HG02763 (cell line): ENCODE results near the gene MED15.
A peak's percentile ranks its signal among the peaks of the same experiment; 100 is the strongest.
"Not testable (repeated sequence)": the region's sequence is repeated elsewhere in the genome, so short reads cannot be mapped to it uniquely, and the experiment has no call there.

Experiments used
- ATAC-seq: cut with Tn5 transposase; IDR thresholded peaks from one replicate; pipeline ENCODE4 v1.9.1; 2021; ENCODE audit warnings: mild to moderate bottlenecking, moderate library complexity; ENCODE audit not compliant: unreplicated experiment

MED15 gene

DNA sequence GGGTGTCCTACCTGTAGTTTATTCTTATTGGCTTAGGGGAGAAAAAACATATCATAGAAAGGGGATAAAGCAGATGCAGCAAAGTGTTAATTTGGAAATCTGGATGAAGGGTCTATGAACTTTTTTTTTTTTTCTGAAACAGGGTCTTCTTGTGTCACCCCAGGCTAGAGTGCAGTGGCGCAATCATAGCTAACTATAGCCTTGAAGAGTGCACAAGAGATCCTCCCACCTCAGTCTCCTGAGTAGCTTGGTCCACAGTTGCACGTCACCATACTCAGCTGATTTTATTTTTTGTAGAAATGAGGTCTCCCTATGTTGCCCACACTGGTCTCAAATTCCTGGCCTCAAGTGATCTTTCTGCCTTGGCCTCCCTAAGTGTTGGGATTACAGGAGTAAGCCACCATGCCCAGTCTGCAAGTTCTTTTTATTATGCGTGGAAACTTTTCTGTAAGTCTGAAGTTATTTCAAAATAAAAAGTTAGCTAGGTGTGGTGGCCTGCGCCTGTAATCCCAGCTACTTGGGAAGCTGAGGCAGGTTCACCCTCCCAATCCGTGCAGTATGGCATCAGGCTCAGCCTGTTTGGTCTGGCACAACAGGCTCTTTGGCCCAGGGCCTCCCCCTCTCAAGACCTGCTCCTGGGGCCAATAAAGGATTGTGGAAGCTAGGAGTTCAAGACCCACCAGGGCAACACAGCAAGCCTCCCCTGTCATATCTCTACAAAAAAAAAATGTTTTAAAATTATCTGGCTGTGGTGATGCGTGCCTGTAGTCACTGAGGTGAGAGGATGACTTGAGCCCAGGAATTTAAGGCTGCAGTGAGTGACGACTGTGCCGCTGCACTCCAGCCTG lies 111.9 kb downstream of the MED15 start:
- no peak for ATAC-seq

DNA sequence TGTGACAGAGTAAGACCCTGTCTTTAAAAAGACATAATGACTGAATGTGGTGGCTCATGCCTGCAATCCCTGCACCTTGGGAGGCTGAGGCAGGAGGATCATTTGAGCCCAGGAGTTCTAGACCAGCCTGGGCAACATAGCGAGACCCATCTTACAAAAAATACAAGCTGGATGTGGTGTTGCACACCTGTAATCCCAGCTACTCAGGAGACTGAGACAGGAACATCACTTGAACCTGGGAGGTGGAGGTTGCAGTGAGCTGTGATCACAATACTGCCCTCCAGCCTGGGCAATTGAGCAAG lies 112.4 kb downstream of the MED15 start:
- not testable (repeated sequence) for ATAC-seq

DNA sequence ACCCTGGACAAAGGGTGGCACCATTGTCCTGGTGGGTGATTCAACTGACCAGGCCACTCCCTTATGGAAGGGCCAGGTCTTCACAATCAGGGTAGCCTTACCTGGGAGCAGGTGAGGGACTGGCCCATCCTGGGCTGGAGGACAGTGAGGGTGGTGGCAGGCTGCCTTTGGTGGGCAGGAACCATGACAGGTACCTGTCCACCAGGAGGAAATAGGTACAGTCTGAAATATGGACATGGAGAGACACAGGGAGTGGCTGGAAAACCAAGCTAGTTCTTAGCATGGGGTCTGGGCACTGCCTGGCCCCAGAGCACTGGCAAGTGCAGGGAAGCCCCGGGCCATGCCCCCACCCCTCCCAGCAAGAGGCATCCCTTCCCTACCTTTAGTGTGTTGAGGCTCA lies 113.8 kb downstream of the MED15 start:
- no peak for ATAC-seq

- ATAC-seq = no peak
Observed at GRCh38 chr22:20622650-20623339, 115.4 kb downstream of the MED15 start.

- ATAC-seq = peak; percentile 63
Observed at GRCh38 chr22:20624161-20624616, 116.8 kb downstream of the MED15 start.

- ATAC-seq = no peak
Observed at GRCh38 chr22:20625270-20625669, 117.9 kb downstream of the MED15 start.

GRCh38 chr22:20626811-20627210 lies 119.4 kb downstream of the MED15 start:
- ATAC-seq = no peak

DNA sequence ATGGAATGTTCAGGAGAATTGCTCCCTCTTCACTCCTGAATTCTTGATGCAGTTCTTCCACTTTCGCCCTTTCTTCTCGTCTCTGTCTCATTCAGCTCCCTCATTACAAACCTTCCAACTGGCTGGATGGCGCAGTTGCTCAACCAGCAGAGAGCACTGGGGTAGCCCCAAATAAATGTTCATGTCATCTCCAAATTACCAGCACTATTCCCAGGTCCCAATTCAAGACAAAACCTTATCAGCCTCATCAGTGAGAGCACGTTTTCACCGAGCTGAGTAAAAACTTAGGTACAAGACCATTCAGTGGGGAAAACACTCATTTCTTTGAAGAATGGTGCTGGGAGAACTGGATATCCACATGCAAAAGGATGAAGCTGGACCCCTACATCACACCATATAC lies 120.0 kb downstream of the MED15 start:
- no peak for ATAC-seq

DNA sequence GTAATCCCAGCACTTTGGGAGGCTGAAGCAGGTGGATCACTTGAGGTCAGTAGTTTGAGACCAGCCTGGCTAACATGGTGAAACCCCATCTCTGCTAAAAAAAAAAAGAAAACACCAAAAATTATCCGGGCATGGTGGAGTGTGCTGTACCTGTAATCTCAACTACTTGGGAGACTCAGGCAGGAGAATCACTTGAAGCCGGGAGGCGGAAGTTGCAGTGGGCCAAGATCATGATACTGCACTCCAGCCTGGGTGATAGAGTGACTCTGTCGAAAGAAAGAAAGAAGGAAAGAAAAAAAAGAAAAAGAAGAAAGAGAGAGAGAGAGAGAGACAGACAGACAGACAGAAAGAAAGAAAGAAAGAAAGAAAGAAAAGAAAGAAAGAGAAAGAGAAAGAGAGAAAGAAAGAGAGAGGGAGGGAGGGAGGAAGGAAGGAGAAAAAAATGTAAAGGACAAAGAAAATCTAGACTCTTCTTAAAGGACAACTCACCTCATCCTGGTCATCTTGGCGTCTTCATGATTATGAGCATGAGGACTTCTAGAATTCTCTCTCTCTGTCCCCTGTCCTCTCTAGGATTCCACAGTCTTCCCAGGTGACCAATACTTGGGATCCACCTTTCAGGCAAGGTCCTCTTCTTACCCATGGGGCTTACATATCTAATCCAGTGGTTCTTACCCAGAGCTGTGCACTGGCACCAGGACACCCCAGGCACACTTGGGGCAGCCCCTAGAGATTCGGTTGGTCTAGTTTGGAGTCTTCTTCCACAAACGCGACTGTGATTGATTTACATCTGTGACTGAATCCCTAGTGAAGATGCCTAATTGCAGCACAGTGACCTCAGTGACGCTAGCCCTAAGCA lies 120.9 kb downstream of the MED15 start:
- ATAC-seq = no peak

DNA sequence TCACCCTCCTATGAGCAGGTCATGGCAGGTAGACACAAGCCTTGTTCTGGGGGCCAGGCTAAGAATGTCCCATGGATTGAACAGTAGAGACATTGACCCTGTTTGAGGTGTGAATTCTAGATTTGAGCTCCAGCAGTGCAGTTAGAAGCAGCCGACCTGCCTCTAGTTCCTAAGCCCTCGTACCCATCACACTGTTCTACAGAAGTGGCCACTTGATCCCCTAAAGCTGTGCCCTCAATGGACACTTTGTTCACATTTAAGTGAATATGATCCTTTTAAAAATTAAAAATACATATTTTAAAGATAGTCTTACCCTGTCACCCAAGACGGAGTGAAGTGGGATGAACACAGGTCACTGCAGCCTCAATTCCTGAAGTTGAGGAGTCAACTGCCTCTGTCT lies 122.0 kb downstream of the MED15 start:
- no peak for ATAC-seq

GRCh38 chr22:20630873-20631617 lies 123.6 kb downstream of the MED15 start:
- no peak for ATAC-seq

DNA sequence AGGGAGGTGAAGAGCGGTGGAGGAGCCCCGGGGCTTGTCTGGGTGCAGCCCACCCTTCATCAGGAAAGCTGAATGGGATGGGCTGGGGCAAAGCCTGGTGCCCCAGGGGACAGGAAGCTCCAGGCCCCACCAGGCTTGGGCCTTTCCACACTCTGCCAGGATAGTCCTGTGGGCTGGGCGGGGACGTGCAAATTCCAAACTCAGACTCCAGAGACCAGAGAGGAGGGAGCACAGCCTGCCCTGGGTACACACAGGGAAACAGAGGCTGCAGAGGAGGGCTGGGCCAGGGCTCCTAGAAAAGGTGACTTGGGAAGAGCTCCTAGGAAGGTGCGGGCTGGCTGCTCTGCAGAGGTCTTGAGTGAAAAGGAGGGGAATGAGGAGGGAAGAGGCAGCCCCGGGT lies 124.7 kb downstream of the MED15 start:
- no peak for ATAC-seq

GRCh38 chr22:20632518-20632917 lies 125.1 kb downstream of the MED15 start:
- no peak for ATAC-seq

GRCh38 chr22:20634560-20635226 lies 127.3 kb downstream of the MED15 start:
- no peak for ATAC-seq

DNA sequence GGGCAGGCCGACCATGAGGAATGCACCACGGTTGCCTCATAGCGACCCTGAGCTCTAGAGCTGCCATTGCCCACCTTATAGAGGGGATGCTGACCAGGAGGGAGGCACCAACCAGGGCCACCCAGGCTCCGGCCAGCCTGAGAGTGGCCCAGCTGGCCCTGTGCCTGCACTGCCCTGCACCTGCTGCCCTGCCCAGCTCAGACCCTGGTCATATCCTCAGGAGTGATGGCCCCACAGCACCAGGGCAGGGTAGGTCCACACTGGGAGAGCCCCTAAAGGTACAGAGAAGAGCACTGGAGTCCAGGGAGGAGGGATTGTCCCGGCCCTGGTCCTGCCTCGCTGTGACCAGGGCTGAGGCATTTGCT lies 127.8 kb downstream of the MED15 start:
- no peak for ATAC-seq

- ATAC-seq = no peak
Observed at GRCh38 chr22:20636075-20636812, 128.8 kb downstream of the MED15 start.

- no peak for ATAC-seq
Observed at GRCh38 chr22:20636945-20637344, 129.5 kb downstream of the MED15 start.
